Neural progenitor cell (in vitro differentiated cells): ENCODE data around the gene HLA-DQB1.

Experiments used
- CTCF ChIP-seq: fragments of 200-600 bp; sonication (generic); IDR thresholded peaks from 2 replicates; pipeline ENCODE4 v1.5.1; 2017; ENCODE audit warnings: antibody characterized with exemption, mild to moderate bottlenecking
- EZH2 ChIP-seq: fragments of 200-600 bp; sonication (generic); IDR thresholded peaks from 2 replicates; pipeline ENCODE4 v1.6.1; 2017; ENCODE audit warnings: antibody characterized with exemption, mild to moderate bottlenecking, moderate library complexity

GRCh38 chr6:32655203-32655710, 11.2 kb downstream of the HLA-DQB1 start:
- no peak for TF ChIP-seq CTCF
- TF ChIP-seq EZH2: no peak
